HepG2 (cell line): ENCODE measurements around the gene ELL. TPM values are rescaled to one million over a fixed set of nuclear protein-coding genes. Genes with fewer than 3 reads are reported as not detected.

Source experiments
- AKNA ChIP-seq: sonication (generic); formaldehyde crosslinking; IDR thresholded peaks from 2 replicates; pipeline ENCODE4 v1.4.0; 2020; ENCODE audit warnings: missing genetic modification reagents, borderline replicate concordance
- ARHGAP35 ChIP-seq: sonication (generic); formaldehyde crosslinking; IDR thresholded peaks from 2 replicates; pipeline ENCODE4 v1.9.0; 2022; ENCODE audit warnings: mild to moderate bottlenecking, inconsistent platforms, moderate library complexity, missing genetic modification reagents, borderline replicate concordance
- CREB1 ChIP-seq, 2 experiments: fragments of 450-650 bp in 1 of 2; IDR thresholded peaks; 2 replicates each; pipeline ENCODE4 v1.6.1; 2016 to 2017; ENCODE audit warnings: control low read depth in 1 of 2, mild to moderate bottlenecking in 1 of 2, missing compliant biosample characterization in 1 of 2, missing genetic modification characterization in 1 of 2
- ONECUT2 ChIP-seq: sonication (generic); formaldehyde crosslinking; IDR thresholded peaks from 2 replicates; pipeline ENCODE4 v1.4.0; 2020; ENCODE audit warnings: missing genetic modification reagents
- PAWR ChIP-seq: sonication (generic); formaldehyde crosslinking; IDR thresholded peaks from 2 replicates; pipeline ENCODE4 v1.4.0; 2020; ENCODE audit warnings: missing genetic modification reagents, mild to moderate bottlenecking, borderline replicate concordance
- SIN3A ChIP-seq: IDR thresholded peaks from 2 replicates; pipeline ENCODE4 v1.6.1; 2011; ENCODE audit warnings: low read depth, mild to moderate bottlenecking, control low read depth, low read length, borderline replicate concordance
- WIZ ChIP-seq: sonication (generic); formaldehyde crosslinking; IDR thresholded peaks from 2 replicates; pipeline ENCODE4 v1.5.1; 2020; ENCODE audit warnings: mild to moderate bottlenecking, missing genetic modification reagents
- ZKSCAN1 ChIP-seq: fragments of 150-350 bp; IDR thresholded peaks from 2 replicates; pipeline ENCODE4 v1.6.1; 2014; ENCODE audit warnings: low read length
- ZMYM3 ChIP-seq: sonication (generic); formaldehyde crosslinking; IDR thresholded peaks from 2 replicates; pipeline ENCODE4 v1.5.1; 2020; ENCODE audit warnings: mild to moderate bottlenecking, missing genetic modification reagents
- ZNF496 ChIP-seq: sonication (generic); formaldehyde crosslinking; IDR thresholded peaks from 2 replicates; pipeline ENCODE4 v1.8.1; 2023; ENCODE audit warnings: mild to moderate bottlenecking, moderate library complexity, missing genetic modification reagents; ENCODE audit not compliant: insufficient replicate concordance
- ZNF614 ChIP-seq: IDR thresholded peaks from 2 replicates; pipeline ENCODE4 v1.6.1; 2018; ENCODE audit warnings: missing biosample characterization, missing genetic modification reagents, inconsistent platforms, borderline replicate concordance
- ZNF674 ChIP-seq: sonication (generic); formaldehyde crosslinking; IDR thresholded peaks from 2 replicates; pipeline ENCODE4 v1.5.0; 2020; ENCODE audit warnings: low read depth, mild to moderate bottlenecking, missing genetic modification reagents
- ZNF747 ChIP-seq: sonication (generic); formaldehyde crosslinking; IDR thresholded peaks from 2 replicates; pipeline ENCODE4 v1.8.1; 2023; ENCODE audit warnings: missing genetic modification reagents, mild to moderate bottlenecking, borderline replicate concordance
- polyA plus RNA-seq, 8 experiments: library from polyadenylated mRNA; depleted of rRNA in 3 of 8; stranded (reverse) in 7 of 8; unstranded in 1 of 8; fragments of >200 nt; fragmentation: Illumina TruSeq in 4 of 8; extraction: Trizol in 4 of 8; gene quantifications; 2 replicates each; pipeline versions ENCODE4 v1.2.1 to v1.2.3, GENCODE V29; 2011 to 2016; ENCODE audit warnings: low read depth in 4 of 8, missing spikeins in 1 of 8, mixed read lengths in 1 of 8; ENCODE audit not compliant: insufficient read depth in 1 of 8
- total RNA-seq, 5 experiments: library from RNA; depleted of rRNA; stranded (reverse); fragments of >200 nt; fragmentation: Illumina TruSeq; extraction: Trizol; gene quantifications; 2 replicates each; pipeline ENCODE4 v1.2.3, GENCODE V29; 2016; ENCODE audit warnings: low read depth in 1 of 5
- TF ChIP-seq, protein P1 (sequence below): sonication (generic); formaldehyde crosslinking; IDR thresholded peaks from 2 replicates; pipeline ENCODE4 v1.4.0; 2020; ENCODE audit warnings: mild to moderate bottlenecking, missing genetic modification reagents

The ELL gene
- total and polyA plus RNA-seq, 2 of the 13 experiments (the other 11 are each of a cell fraction or from before 2014, with no cell fraction given), result 3.7 to 5.4 TPM

DNA sequence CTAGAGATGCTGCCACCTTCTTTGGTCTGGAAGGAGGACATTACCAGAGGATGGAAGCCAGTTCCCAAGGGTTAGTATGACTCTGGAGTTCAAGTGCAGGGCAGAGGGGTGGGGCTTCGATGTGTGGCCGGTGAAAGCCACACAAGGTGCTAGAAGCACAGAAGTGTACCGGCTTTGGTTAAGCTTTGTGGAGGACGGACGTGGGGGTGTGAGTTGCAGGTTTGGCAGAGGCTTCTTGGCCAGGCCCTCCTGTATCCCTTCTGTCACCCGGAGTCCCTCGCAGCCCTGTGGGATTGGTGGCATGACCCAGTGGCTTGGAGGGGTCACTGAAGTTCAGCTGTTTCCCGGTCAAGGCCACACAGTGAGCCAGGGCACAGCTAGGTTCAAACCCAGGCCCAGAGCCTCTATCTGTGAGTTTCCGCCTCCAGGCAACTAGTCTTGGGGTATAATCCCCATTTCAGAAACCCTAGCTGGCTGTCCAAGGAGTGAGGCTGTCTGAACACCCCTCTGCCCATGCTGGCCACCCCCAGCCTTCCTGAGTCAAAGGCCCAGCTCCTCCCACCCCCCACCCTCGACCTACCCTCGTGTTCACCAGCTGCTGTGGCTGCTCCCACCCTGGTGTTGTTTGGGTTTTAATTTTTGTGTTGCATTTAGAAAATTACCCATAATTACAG, 107.2 kb downstream of the ELL start (continued):
- no peak for TF ChIP-seq ARHGAP35 (CRISPR knock-in tag)
- no peak for TF ChIP-seq PAWR
- TF ChIP-seq ZNF674 (CRISPR knock-in tag), result no peak
- no peak for TF ChIP-seq AKNA (CRISPR knock-in tag)
- TF ChIP-seq, protein P1, sequence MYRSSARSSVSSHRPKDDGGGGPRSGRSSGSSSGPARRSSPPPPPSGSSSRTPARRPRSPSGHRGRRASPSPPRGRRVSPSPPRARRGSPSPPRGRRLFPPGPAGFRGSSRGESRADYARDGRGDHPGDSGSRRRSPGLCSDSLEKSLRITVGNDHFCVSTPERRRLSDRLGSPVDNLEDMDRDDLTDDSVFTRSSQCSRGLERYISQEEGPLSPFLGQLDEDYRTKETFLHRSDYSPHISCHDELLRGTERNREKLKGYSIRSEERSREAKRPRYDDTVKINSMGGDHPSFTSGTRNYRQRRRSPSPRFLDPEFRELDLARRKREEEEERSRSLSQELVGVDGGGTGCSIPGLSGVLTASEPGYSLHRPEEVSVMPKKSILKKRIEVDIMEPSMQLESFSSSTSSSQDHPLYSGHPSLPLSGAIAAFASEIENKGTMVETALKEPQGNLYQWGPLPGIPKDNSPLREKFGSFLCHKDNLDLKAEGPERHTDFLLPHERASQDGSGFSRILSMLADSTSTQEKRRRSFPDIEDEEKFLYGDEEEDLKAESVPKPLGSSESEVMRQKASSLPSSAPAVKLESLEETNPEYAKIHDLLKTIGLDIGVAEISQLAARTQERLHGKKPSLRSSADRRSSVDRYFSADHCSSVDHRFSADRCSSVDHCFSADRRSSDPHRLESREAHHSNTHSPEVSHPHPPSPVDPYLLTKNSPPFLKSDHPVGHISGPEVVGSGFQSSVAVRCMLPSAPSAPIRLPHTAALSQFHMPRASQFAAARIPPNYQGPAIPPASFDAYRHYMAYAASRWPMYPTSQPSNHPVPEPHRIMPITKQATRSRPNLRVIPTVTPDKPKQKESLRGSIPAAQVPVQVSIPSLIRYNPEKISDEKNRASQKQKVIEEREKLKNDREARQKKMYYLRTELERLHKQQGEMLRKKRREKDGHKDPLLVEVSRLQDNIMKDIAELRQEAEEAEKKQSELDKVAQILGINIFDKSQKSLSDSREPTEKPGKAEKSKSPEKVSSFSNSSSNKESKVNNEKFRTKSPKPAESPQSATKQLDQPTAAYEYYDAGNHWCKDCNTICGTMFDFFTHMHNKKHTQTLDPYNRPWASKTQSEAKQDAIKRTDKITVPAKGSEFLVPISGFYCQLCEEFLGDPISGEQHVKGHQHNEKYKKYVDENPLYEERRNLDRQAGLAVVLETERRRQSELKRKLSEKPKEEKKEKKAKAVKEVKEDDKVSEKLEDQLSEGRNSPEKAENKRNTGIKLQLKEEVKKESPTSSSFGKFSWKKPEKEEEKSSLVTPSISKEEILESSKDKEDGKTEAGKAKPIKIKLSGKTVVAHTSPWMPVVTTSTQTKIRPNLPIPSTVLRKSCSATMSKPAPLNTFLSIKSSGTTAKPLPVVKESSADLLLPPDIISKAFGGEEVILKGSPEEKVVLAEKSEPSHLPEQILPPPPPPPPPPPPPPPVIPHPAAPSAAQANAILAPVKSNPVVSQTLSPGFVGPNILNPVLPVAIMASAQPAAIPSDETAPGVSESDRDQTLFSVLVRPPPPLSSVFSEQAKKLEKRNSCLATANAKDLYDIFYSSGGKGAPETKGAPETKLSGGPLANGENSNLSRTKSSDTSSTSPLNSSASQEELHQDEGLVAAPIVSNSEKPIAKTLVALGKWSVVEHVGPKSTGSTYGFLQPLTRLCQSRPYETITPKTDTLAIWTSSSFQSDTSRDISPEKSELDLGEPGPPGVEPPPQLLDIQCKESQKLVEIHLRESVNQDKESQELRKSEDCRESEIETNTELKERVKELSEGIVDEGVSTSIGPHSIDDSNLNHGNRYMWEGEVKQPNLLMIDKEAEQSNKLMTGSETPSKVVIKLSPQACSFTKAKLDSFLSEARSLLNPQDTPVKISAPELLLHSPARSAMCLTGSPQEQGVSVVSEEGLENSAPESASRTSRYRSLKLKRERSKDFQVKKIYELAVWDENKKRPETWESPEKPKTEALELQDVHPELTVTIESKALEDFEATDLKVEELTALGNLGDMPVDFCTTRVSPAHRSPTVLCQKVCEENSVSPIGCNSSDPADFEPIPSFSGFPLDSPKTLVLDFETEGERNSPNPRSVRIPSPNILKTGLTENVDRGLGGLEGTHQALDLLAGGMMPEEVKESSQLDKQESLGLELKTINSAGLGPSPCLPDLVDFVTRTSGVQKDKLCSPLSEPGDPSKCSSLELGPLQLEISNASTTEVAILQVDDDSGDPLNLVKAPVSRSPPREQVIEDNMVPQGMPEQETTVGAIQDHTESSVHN, result no peak
- TF ChIP-seq WIZ (CRISPR knock-in tag), result no peak
- TF ChIP-seq SIN3A, result no peak
- no peak for TF ChIP-seq CREB1 (IDR thresholded peaks at IDR 0.05)
- TF ChIP-seq CREB1 (CRISPR knock-in tag; IDR thresholded peaks at IDR 0.05), result no peak
- no peak for TF ChIP-seq ZNF614
- TF ChIP-seq ZNF747 (CRISPR knock-in tag), result no peak
- no peak for TF ChIP-seq ZMYM3 (CRISPR knock-in tag)
- TF ChIP-seq ZKSCAN1, result no peak
- no peak for TF ChIP-seq ONECUT2 (CRISPR knock-in tag)
- TF ChIP-seq ZNF496, result no peak
- TF ChIP-seq, all 625 proteins: peak for 27
